KOPT-K1 (cell line): ENCODE results near the gene EFHC2.

Experiments used
- H3K27ac ChIP-seq: fragments of 200-600 bp; sonication (generic); 2 replicates; pipeline ENCODE4 v1.5.1; 2016; ENCODE audit warnings: antibody characterized with exemption, mild to moderate bottlenecking, low read depth, low read length; ENCODE audit not compliant: poor library complexity, severe bottlenecking
- H3K36me3 ChIP-seq: fragments of 200-600 bp; sonication (generic); 2 replicates; pipeline ENCODE4 v1.5.1; 2017; ENCODE audit warnings: antibody characterized with exemption, mild to moderate bottlenecking, low read length, moderate library complexity; ENCODE audit not compliant: insufficient read depth
- H3K9me3 ChIP-seq: fragments of 200-600 bp; sonication (generic); 2 replicates; pipeline ENCODE4 v1.5.1; 2017; ENCODE audit warnings: antibody characterized with exemption, low read length, mild to moderate bottlenecking; ENCODE audit not compliant: insufficient read depth, poor library complexity, severe bottlenecking

Gene EFHC2

DNA sequence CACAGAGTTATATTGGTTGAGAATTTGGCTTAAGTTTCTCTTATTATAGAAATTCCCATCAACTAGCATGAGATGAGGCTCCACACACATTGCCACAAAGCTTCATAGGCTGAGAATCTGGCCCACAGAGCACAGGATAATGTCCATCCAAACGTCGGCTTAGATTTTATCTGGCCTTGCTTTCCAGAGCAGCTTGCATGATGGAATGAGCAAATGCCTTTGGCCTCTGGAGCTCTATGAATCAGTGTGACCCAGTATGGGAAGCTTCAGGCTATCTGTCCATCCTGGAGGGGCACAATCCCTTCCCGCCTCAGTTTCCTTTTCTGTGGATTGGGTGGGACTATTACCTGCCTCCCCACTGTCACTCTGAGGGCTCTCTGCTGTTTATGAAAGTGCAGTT, 238.8 kb downstream of the EFHC2 start:
- H3K9me3 ChIP-seq: no peaks in the 10 kb centered on the region
- H3K36me3 ChIP-seq: no peaks in the 10 kb centered on the region
- no peak overlapping the region for H3K27ac ChIP-seq

- H3K9me3 ChIP-seq: no peaks in the 10 kb centered on the region
- no peaks in the 10 kb centered on the region for H3K36me3 ChIP-seq
- H3K27ac ChIP-seq: no peak overlapping the region
Observed at GRCh38 chrX:44101281-44101680, 242.2 kb downstream of the EFHC2 start.

DNA sequence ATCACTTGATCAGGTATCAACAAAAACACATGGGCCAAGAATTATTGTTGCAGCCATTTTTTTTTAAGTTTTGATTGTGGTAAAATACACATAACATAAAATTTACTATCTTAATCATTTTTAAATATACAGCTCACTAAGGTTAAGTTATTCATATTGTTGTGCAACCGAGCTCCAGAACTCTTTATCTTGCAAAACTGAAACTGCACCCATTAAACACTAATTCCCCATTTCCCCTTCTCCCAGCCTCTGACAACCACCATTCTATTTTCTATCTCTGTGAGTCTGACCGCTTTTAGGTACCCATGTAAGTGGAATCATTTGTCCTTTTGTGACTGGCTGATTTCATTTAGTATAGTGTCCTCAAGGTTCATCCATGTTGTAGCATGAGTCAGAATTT, 244.1 kb downstream of the EFHC2 start:
- H3K27ac ChIP-seq: no peak overlapping the region
- no peaks in the 10 kb centered on the region for H3K36me3 ChIP-seq
- no peaks in the 10 kb centered on the region for H3K9me3 ChIP-seq
